ENCODE data around the gene NDUFS1. TPM values are rescaled to one million over a fixed set of nuclear protein-coding genes. Genes with fewer than 3 reads are reported as not detected.
A peak's percentile ranks its signal among the peaks of the same experiment; 100 is the strongest.

The NDUFS1 gene
- total and polyA plus RNA-seq, 10 of the 15 experiments (the other 5 are each of a cell fraction or from before 2014, with no cell fraction given) = 62.6 to 108 (median 90.4) TPM

DNA sequence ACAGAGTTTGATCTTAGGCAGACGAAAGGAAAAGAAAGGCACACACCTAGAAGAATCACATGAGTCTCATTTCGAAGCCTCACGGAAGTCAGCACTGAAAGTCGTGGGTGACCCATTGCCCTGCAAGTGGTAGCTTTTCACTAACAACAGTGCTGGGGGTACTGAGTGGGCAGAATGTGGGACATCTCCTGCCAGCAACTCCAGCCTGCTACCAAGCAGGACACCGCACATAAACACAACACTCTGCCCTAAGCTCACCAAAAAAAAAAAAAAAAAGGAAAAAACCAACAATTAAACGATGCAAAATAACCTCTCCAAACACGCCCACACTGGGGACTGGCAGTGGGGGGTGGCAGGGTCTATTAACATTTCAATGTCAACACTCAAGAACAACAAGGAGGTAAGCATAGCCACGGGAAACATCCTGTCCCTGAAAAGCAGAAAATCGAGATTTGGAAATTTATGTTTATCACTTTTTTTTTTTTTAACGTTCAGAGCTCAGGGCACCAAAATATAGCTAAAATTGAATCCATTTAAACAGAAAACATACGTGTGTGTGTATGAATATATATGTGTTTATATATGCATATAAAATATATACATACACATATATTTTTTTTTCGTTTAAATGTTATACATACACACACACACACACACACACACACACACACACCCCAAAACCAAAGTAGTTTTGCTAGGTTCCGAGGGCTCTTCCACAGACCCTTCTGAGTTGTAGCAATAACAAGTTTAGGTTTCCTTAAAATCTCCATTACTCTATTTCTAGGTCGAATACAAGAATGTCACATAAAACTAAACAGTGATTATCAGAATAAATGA, 75.4 kb downstream of the NDUFS1 start:
- POLR2A ChIA-PET = interaction anchor here (0.5 to 1.3 kb wide), 12 partner anchors 9 to 372 kb away, joined by 3 to 8 read pairs (median 3); no protein-coding TSS in a partner anchor
- H3K4me3 ChIP-seq = peak overlapping the region; percentile 100
- H3K79me2 ChIP-seq (ENCODE audit: control insufficient read depth, insufficient read depth, low read length) = peaks cover 84% of the 10 kb centered on the region
- SMC1A ChIA-PET (ENCODE audit: uncharacterized antibody, unreplicated experiment) = interaction anchor here (0.6 to 1.5 kb wide), 6 partner anchors 9 to 269 kb away, joined by 3 to 6 read pairs (median 3); no protein-coding TSS in a partner anchor
- RAD21 ChIA-PET (ENCODE audit: unreplicated experiment) = interaction anchor here (0.6 to 1.6 kb wide), 7 partner anchors 9 to 380 kb away, joined by 3 to 4 read pairs (median 3); partner anchors contain the start of genes EEF1B2 and NDUFS1
- no peaks in the 10 kb centered on the region for H3K9me3 ChIP-seq (replicated peaks; ENCODE audit: control insufficient read depth, insufficient read depth, low read length)
- peak overlapping the region; percentile 89 for H3K4me2 ChIP-seq (ENCODE audit: control insufficient read depth, insufficient read depth)
- peak; percentile 56 for ATAC-seq
- no peaks in the 10 kb centered on the region for H3K36me3 ChIP-seq (ENCODE audit: control insufficient read depth in 2 of 2, insufficient read depth in 2 of 2, low read length in 1 of 2)
- intact Hi-C loops (cut with micrococcal nuclease; ENCODE audit: unreplicated experiment) = no loop called here
- H3K27me3 ChIP-seq (replicated peaks in 1 of 2; ENCODE audit: control insufficient read depth in 2 of 2, insufficient read depth in 2 of 2, low read length in 1 of 2) = no peaks in the 10 kb centered on the region
- H3K27ac ChIP-seq (ENCODE audit: control insufficient read depth, insufficient read depth) = peak overlapping the region; percentile 97
- H4K20me1 ChIP-seq (ENCODE audit: control insufficient read depth, insufficient read depth) = no peaks in the 10 kb centered on the region
- FAIRE-seq = peak; percentile 99
- CTCF ChIA-PET = interaction anchor here (0.6 to 1.9 kb wide), 7 partner anchors 13 to 689 kb away, joined by 3 to 6 read pairs (median 3); no protein-coding TSS in a partner anchor
- peaks cover 13% of the 10 kb centered on the region for H3K4me1 ChIP-seq (ENCODE audit: control insufficient read depth, insufficient read depth, low read length)
- peak; percentile 27 for DNase-seq (ENCODE audit: low read depth, low spot score)
- 12% methylated on average over 13 of the region's 14 CpGs for WGBS (ENCODE audit: insufficient coverage, insufficient replicate concordance, low lambda C conversion rate, missing lambda C conversion rate)
- peak overlapping the region; percentile 98 for H3K9ac ChIP-seq (ENCODE audit: control insufficient read depth, insufficient read depth, low read length)
- BruUV-seq (replicated peaks) = no TSS peak
- in situ Hi-C loops (cut with MboI) = no loop called here
- peak overlapping the region; percentile 72 for H2AFZ ChIP-seq (ENCODE audit: control insufficient read depth, low read depth, low read length)
- no peak for TF ChIP-seq BHLHE40 (IDR thresholded peaks at IDR 0.05; ENCODE audit: borderline replicate concordance in 1 of 2, low read depth in 2 of 2, low read length in 1 of 2)
- TF ChIP-seq ZNF384 (IDR thresholded peaks at IDR 0.05; ENCODE audit: borderline replicate concordance, low read depth, low read length) = peak; percentile 50
- no peak for TF ChIP-seq BACH1 (IDR thresholded peaks at IDR 0.05; ENCODE audit: borderline replicate concordance)
- TF ChIP-seq, protein P1, sequence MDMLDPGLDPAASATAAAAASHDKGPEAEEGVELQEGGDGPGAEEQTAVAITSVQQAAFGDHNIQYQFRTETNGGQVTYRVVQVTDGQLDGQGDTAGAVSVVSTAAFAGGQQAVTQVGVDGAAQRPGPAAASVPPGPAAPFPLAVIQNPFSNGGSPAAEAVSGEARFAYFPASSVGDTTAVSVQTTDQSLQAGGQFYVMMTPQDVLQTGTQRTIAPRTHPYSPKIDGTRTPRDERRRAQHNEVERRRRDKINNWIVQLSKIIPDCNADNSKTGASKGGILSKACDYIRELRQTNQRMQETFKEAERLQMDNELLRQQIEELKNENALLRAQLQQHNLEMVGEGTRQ (IDR thresholded peaks at IDR 0.05; ENCODE audit: borderline replicate concordance, low read depth, low read length) = no peak
- peak; percentile 38 for TF ChIP-seq ATF7 (IDR thresholded peaks at IDR 0.05; ENCODE audit: low read depth)
- no peak for TF ChIP-seq BRCA1 (IDR thresholded peaks at IDR 0.05; ENCODE audit: low read depth, low read length)
- no peak for TF ChIP-seq NR2C2 (IDR thresholded peaks at IDR 0.05; ENCODE audit: borderline replicate concordance, control insufficient read depth, insufficient read length, low read depth)
- TF ChIP-seq, protein P2, sequence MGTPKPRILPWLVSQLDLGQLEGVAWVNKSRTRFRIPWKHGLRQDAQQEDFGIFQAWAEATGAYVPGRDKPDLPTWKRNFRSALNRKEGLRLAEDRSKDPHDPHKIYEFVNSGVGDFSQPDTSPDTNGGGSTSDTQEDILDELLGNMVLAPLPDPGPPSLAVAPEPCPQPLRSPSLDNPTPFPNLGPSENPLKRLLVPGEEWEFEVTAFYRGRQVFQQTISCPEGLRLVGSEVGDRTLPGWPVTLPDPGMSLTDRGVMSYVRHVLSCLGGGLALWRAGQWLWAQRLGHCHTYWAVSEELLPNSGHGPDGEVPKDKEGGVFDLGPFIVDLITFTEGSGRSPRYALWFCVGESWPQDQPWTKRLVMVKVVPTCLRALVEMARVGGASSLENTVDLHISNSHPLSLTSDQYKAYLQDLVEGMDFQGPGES (IDR thresholded peaks at IDR 0.05) = no peak
- TF ChIP-seq, protein P3, sequence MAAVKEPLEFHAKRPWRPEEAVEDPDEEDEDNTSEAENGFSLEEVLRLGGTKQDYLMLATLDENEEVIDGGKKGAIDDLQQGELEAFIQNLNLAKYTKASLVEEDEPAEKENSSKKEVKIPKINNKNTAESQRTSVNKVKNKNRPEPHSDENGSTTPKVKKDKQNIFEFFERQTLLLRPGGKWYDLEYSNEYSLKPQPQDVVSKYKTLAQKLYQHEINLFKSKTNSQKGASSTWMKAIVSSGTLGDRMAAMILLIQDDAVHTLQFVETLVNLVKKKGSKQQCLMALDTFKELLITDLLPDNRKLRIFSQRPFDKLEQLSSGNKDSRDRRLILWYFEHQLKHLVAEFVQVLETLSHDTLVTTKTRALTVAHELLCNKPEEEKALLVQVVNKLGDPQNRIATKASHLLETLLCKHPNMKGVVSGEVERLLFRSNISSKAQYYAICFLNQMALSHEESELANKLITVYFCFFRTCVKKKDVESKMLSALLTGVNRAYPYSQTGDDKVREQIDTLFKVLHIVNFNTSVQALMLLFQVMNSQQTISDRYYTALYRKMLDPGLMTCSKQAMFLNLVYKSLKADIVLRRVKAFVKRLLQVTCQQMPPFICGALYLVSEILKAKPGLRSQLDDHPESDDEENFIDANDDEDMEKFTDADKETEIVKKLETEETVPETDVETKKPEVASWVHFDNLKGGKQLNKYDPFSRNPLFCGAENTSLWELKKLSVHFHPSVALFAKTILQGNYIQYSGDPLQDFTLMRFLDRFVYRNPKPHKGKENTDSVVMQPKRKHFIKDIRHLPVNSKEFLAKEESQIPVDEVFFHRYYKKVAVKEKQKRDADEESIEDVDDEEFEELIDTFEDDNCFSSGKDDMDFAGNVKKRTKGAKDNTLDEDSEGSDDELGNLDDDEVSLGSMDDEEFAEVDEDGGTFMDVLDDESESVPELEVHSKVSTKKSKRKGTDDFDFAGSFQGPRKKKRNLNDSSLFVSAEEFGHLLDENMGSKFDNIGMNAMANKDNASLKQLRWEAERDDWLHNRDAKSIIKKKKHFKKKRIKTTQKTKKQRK (IDR thresholded peaks at IDR 0.05; ENCODE audit: low read depth, low read length) = no peak
- peak; percentile 74; the same call in 1 of the 2 replicates for TF ChIP-seq NBN (IDR thresholded peaks at IDR 0.05)
- 0 out of 2 replicates have a peak, but pooled peaks have one; percentile 22 for TF ChIP-seq TAF1 (IDR thresholded peaks at IDR 0.05; ENCODE audit: borderline replicate concordance, low read depth, low read length)
- TF ChIP-seq, protein P4, sequence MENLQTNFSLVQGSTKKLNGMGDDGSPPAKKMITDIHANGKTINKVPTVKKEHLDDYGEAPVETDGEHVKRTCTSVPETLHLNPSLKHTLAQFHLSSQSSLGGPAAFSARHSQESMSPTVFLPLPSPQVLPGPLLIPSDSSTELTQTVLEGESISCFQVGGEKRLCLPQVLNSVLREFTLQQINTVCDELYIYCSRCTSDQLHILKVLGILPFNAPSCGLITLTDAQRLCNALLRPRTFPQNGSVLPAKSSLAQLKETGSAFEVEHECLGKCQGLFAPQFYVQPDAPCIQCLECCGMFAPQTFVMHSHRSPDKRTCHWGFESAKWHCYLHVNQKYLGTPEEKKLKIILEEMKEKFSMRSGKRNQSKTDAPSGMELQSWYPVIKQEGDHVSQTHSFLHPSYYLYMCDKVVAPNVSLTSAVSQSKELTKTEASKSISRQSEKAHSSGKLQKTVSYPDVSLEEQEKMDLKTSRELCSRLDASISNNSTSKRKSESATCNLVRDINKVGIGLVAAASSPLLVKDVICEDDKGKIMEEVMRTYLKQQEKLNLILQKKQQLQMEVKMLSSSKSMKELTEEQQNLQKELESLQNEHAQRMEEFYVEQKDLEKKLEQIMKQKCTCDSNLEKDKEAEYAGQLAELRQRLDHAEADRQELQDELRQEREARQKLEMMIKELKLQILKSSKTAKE (IDR thresholded peaks at IDR 0.05; ENCODE audit: low read depth, poor library complexity, severe bottlenecking) = no peak
- TF ChIP-seq PAX8 (IDR thresholded peaks at IDR 0.05) = no peak

Measured in GM12878 (cell line).